T-cell (primary cell): ENCODE data around the gene DNAJC3. TPM values are rescaled to one million over a fixed set of nuclear protein-coding genes. Genes with fewer than 3 reads are reported as not detected.
A peak's percentile ranks its signal among the peaks of the same experiment; 100 is the strongest.
"Not testable (repeated sequence)": the region's sequence is repeated elsewhere in the genome, so short reads cannot be mapped to it uniquely, and the experiment has no call there.

Experiments
- ATAC-seq, 4 experiments: fragments of 200-7000 bp in 3 of 4; fragments of 150-1000 bp in 1 of 4; cut with Tn5 transposase; replicated peaks in 1 of 4; 1 replicate in 3 of 4; 2 replicates in 1 of 4; pipeline ENCODE4 v1.10.0; 2021; ENCODE audit warnings: moderate library complexity in 3 of 4, mild to moderate bottlenecking in 2 of 4, moderate number of reproducible peaks in 1 of 4
- CTCF ChIA-PET, 2 donors: fragments of 300-600 bp; sonication (Branson Sonifier 250); formaldehyde crosslinking; loops; one replicate each; lab custom pipeline; 2022; ENCODE audit warnings: antibody characterized with exemption in 2 of 2; lab: Charles Lee
- POLR2A ChIA-PET, 2 donors: fragments of 300-600 bp; sonication (Branson Sonifier 250); formaldehyde crosslinking; loops; one replicate each; lab custom pipeline; 2022; ENCODE audit warnings: antibody characterized with exemption in 2 of 2; lab: Charles Lee
- DNase-seq, 35 experiments: peaks; one replicate each; pipeline versions ENCODE4 v3.0.0 to v3.0.0-alpha.2; 2013 to 2023
- H3K27ac ChIP-seq: one replicate; pipeline ENCODE4 v1.5.1; 2013; ENCODE audit warnings: low read length
- H3K27me3 ChIP-seq, 2 experiments: replicated peaks in 1 of 2; 1 replicate in 1 of 2; 2 replicates in 1 of 2; pipeline versions ENCODE4 v1.6.1 to v1.7.0; 2013; ENCODE audit warnings: low read length in 1 of 2, mixed read lengths in 1 of 2; ENCODE audit not compliant: control insufficient read depth in 2 of 2, insufficient read depth in 2 of 2; ENCODE audit errors: extremely low read depth in 1 of 2
- H3K36me3 ChIP-seq, 2 donors: 1 replicate in 1 of 2; 2 replicates in 1 of 2; pipeline versions ENCODE4 v1.6.1 to v1.7.0; 2013; ENCODE audit warnings: low read length in 1 of 2; ENCODE audit not compliant: control insufficient read depth in 2 of 2, insufficient read depth in 1 of 2; ENCODE audit errors: extremely low read depth in 1 of 2
- H3K4me1 ChIP-seq, 2 experiments: 1 replicate in 1 of 2; 2 replicates in 1 of 2; pipeline versions ENCODE4 v1.6.1 to v1.7.0; 2013; ENCODE audit warnings: low read length in 2 of 2, mixed read lengths in 1 of 2; ENCODE audit not compliant: insufficient read depth in 2 of 2, control insufficient read depth in 1 of 2; ENCODE audit errors: extremely low read depth in 1 of 2
- H3K4me3 ChIP-seq, 2 donors: 1 replicate in 1 of 2; 2 replicates in 1 of 2; pipeline versions ENCODE4 v1.5.1 to v1.7.0; 2013; ENCODE audit warnings: mild to moderate bottlenecking in 2 of 2, low read length in 1 of 2, moderate library complexity in 1 of 2; ENCODE audit not compliant: control insufficient read depth in 1 of 2; ENCODE audit errors: extremely low read depth in 1 of 2
- H3K9me3 ChIP-seq: 2 replicates; pipeline ENCODE4 v1.7.0; 2013
- H3K27ac Mint-ChIP-seq, 2 donors: one replicate each; pipeline ENCODE4 v1.8.0; 2020 to 2021; ENCODE audit warnings: mild to moderate bottlenecking in 2 of 2, mixed read lengths in 2 of 2
- H3K27me3 Mint-ChIP-seq, 2 donors: one replicate each; pipeline ENCODE4 v1.8.0; 2021 to 2022; ENCODE audit warnings: mixed read lengths in 2 of 2
- H3K36me3 Mint-ChIP-seq: one replicate; pipeline ENCODE4 v1.8.0; 2021; ENCODE audit warnings: mixed read lengths
- H3K4me1 Mint-ChIP-seq, 3 donors: one replicate each; pipeline ENCODE4 v1.8.0; 2020 to 2022; ENCODE audit warnings: mixed read lengths in 3 of 3, mild to moderate bottlenecking in 1 of 3
- H3K4me3 Mint-ChIP-seq, 3 donors: one replicate each; pipeline ENCODE4 v1.8.0; 2020 to 2022; ENCODE audit warnings: mild to moderate bottlenecking in 3 of 3, mixed read lengths in 3 of 3, moderate library complexity in 3 of 3
- H3K9me3 Mint-ChIP-seq, 3 donors: one replicate each; pipeline ENCODE4 v1.8.0; 2020 to 2022; ENCODE audit warnings: mixed read lengths in 3 of 3
- WGBS: methylation state at CpG from one replicate; pipeline ENCODE4 v1.1.5; 2013; ENCODE audit warnings: missing lambda C conversion rate; ENCODE audit not compliant: insufficient coverage; 5-methylcytosine and 5-hydroxymethylcytosine counted together
- total RNA-seq, 35 experiments: library from RNA in 6 of 35; stranded (reverse) in 6 of 35; fragments of 120-200 nt in 1 of 35; gene quantifications; one replicate each; pipeline versions ENCODE4 v1.2.1 to v1.2.4 and lab custom pipeline; 2013 to 2026

DNAJC3 gene
- total RNA-seq, 5 donors from 2014 or later (not counting 1 experiment from before 2014, with no cell fraction given) = 16.6 to 21.3 (median 19.8) TPM

- Histone ChIP-seq H3K27ac (no peak overlapping the region), H3K4me3 (no peak overlapping the region), H3K27me3 (no peaks in the 10 kb centered on the region), H3K36me3 (peaks cover 2 to 7% of the 10 kb centered on the region in 2 donors), H3K9me3 (no peaks in the 10 kb centered on the region), H3K4me1 (no peaks in the 10 kb centered on the region)
- H3K27me3 Mint-ChIP-seq = no peaks in the 10 kb centered on the region
- DNase-seq (no peak), ATAC-seq (no peak)
- peak overlapping the region; percentile 44 to 48 for H3K27ac Mint-ChIP-seq
- H3K4me1 Mint-ChIP-seq = peaks cover 12 to 28% (median 15%) of the 10 kb centered on the region in 3 donors
- ChIA-PET POLR2A (no interaction called here), CTCF (no interaction called here)
- 100% methylated on average over 2 of the region's 5 CpGs for WGBS
- H3K9me3 Mint-ChIP-seq = no peaks in the 10 kb centered on the region
- peaks cover 28% of the 10 kb centered on the region for H3K36me3 Mint-ChIP-seq
- H3K4me3 Mint-ChIP-seq = no peak overlapping the region
Observed at GRCh38 chr13:95756072-95756471, 79.1 kb downstream of the DNAJC3 start.

- CTCF ChIA-PET = interaction anchor here in 1 of 2 donors (0.7 kb wide), 1 partner anchor 77 kb away, joined by 3 read pairs; no protein-coding TSS in a partner anchor
Observed at GRCh38 chr13:95762626-95763025, 85.7 kb downstream of the DNAJC3 start.

GRCh38 chr13:95763601-95764000 lies 86.7 kb downstream of the DNAJC3 start:
- no peak overlapping the region for H3K27ac ChIP-seq
- Mint-ChIP-seq H3K36me3 (peaks cover 59% of the 10 kb centered on the region), H3K27me3 (no peaks in the 10 kb centered on the region), H3K4me3 (no peak overlapping the region), H3K27ac (no peak overlapping the region), H3K4me1 (no peaks in the 10 kb centered on the region), H3K9me3 (no peaks in the 10 kb centered on the region)
- peaks cover 0 to 26% of the 10 kb centered on the region in 2 donors for H3K36me3 ChIP-seq
- DNase-seq (no peak), ATAC-seq (no peak)
- no peaks in the 10 kb centered on the region for H3K9me3 ChIP-seq
- ChIA-PET CTCF (interaction anchor here in 1 of 2 donors (0.7 kb wide), 1 partner anchor 45 kb away, joined by 3 read pairs; no protein-coding TSS in a partner anchor), POLR2A (no interaction called here)
- H3K4me3 ChIP-seq = no peak overlapping the region
- no peaks in the 10 kb centered on the region for H3K27me3 ChIP-seq
- WGBS = 83% methylated on average over 1 of the region's 4 CpGs
- H3K4me1 ChIP-seq = no peaks in the 10 kb centered on the region

More at GRCh38 chr13:95762626-95763025, 85.7 kb downstream of the DNAJC3 start:
- H3K4me1 ChIP-seq, DNase-seq, H3K27me3 ChIP-seq, H3K4me3 Mint-ChIP-seq, H3K9me3 ChIP-seq, H3K27me3 Mint-ChIP-seq, H3K27ac ChIP-seq, H3K4me1 Mint-ChIP-seq, ATAC-seq, H3K9me3 Mint-ChIP-seq, H3K27ac Mint-ChIP-seq, H3K4me3 ChIP-seq: not testable (repeated sequence)
- H3K36me3 ChIP-seq = peaks cover 0 to 22% of the 10 kb centered on the region in 2 donors
- H3K36me3 Mint-ChIP-seq = peaks cover 60% of the 10 kb centered on the region
- WGBS = no CpG with 5 or more reads among the region's 3 CpGs
- POLR2A ChIA-PET = interaction anchor here in 1 of 2 donors (0.8 kb wide), 1 partner anchor 86 kb away, joined by 5 read pairs; the partner anchor contains the start of gene DNAJC3

GRCh38 chr13:95771905-95772304 lies 95.0 kb downstream of the DNAJC3 start:
- Mint-ChIP-seq H3K9me3 (no peaks in the 10 kb centered on the region), H3K4me1 (peaks cover 4 to 15% (median 10%) of the 10 kb centered on the region in 3 donors), H3K27ac (no peak overlapping the region), H3K4me3 (no peak overlapping the region), H3K27me3 (no peaks in the 10 kb centered on the region), H3K36me3 (peaks cover 52% of the 10 kb centered on the region)
- DNase-seq (no peak), ATAC-seq (no peak)
- POLR2A ChIA-PET = no interaction called here
- Histone ChIP-seq H3K27ac (no peak overlapping the region), H3K36me3 (peaks cover 0 to 18% of the 10 kb centered on the region in 2 donors), H3K4me1 (no peaks in the 10 kb centered on the region), H3K9me3 (no peaks in the 10 kb centered on the region), H3K27me3 (no peaks in the 10 kb centered on the region), H3K4me3 (no peak overlapping the region)
- 100% methylated on average over 1 of the region's 4 CpGs for WGBS
- CTCF ChIA-PET = interaction anchor here in 1 of 2 donors (0.6 kb wide), 1 partner anchor 579 kb away, joined by 4 read pairs; no protein-coding TSS in a partner anchor

GRCh38 chr13:95779522-95779921 lies 102.6 kb downstream of the DNAJC3 start:
- CTCF ChIA-PET = interaction anchor here in 1 of 2 donors (0.7 kb wide), 1 partner anchor 364 kb away, joined by 4 read pairs; no protein-coding TSS in a partner anchor
- peaks cover under 1 to 36% of the 10 kb centered on the region in 2 donors for H3K36me3 ChIP-seq

GRCh38 chr13:95781016-95781415 lies 104.1 kb downstream of the DNAJC3 start:
- H3K36me3 Mint-ChIP-seq = peaks cover 28% of the 10 kb centered on the region
- no peaks in the 10 kb centered on the region for H3K4me1 ChIP-seq
- no peak overlapping the region for H3K4me3 Mint-ChIP-seq
- H3K9me3 Mint-ChIP-seq = no peaks in the 10 kb centered on the region
- no peak for DNase-seq
- ChIA-PET CTCF (interaction anchor here in 1 of 2 donors (0.6 to 0.7 kb wide), 2 partner anchors 159 to 831 kb away, joined by 3 to 5 read pairs; no protein-coding TSS in a partner anchor), POLR2A (no interaction called here)
- H3K27ac Mint-ChIP-seq = no peak overlapping the region
- no peak overlapping the region for H3K27ac ChIP-seq
- H3K27me3 Mint-ChIP-seq = no peaks in the 10 kb centered on the region
- H3K27me3 ChIP-seq = no peaks in the 10 kb centered on the region
- peaks cover 0 to 3% (median 0%) of the 10 kb centered on the region in 3 donors for H3K4me1 Mint-ChIP-seq
- H3K36me3 ChIP-seq = peaks cover 6 to 33% of the 10 kb centered on the region in 2 donors
- 100% methylated on average over 1 of the region's 6 CpGs for WGBS
- no peak overlapping the region for H3K4me3 ChIP-seq
- H3K9me3 ChIP-seq = no peaks in the 10 kb centered on the region
- ATAC-seq = no peak

More at GRCh38 chr13:95779522-95779921, 102.6 kb downstream of the DNAJC3 start:
- Mint-ChIP-seq H3K27me3 (no peaks in the 10 kb centered on the region), H3K9me3 (no peaks in the 10 kb centered on the region), H3K27ac (no peak overlapping the region), H3K4me1 (peaks cover 0 to 7% (median 4%) of the 10 kb centered on the region in 3 donors), H3K4me3 (no peak overlapping the region), H3K36me3 (peaks cover 28% of the 10 kb centered on the region)
- Histone ChIP-seq H3K9me3 (no peaks in the 10 kb centered on the region), H3K27me3 (no peaks in the 10 kb centered on the region), H3K4me1 (no peaks in the 10 kb centered on the region), H3K27ac (no peak overlapping the region), H3K4me3 (no peak overlapping the region)
- ATAC-seq (no peak), DNase-seq (no peak)
- no CpG with 5 or more reads among the region's 1 CpG for WGBS
- POLR2A ChIA-PET = no interaction called here
